Astrocyte of the hippocampus (primary cell): ENCODE data around the gene SSH3.

Experiments
- DNase-seq: peaks from one replicate; pipeline ENCODE4 v3.0.0; 2011; ENCODE audit warnings: low read depth, low spot score

SSH3 gene

DNA sequence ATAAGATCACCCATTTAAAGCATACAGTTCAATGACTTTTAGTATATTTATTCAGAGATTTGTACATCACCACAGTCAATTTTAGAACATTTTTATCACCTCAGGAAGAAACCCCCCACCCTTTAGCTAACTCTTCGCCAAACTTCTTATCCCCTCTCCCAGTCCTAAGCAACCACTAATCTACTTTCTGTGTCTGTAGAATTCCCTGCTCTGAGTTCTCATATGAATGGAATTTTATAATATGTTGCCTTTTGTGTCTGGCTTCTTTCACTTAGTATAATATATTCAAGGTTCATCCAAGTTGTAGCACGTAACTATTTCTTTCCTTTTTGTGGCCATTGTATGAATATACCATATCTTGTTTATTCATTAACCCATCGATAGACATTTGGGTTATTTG is 10.7 kb upstream of the SSH3 start:
- DNase-seq: peak; percentile 36

DNA sequence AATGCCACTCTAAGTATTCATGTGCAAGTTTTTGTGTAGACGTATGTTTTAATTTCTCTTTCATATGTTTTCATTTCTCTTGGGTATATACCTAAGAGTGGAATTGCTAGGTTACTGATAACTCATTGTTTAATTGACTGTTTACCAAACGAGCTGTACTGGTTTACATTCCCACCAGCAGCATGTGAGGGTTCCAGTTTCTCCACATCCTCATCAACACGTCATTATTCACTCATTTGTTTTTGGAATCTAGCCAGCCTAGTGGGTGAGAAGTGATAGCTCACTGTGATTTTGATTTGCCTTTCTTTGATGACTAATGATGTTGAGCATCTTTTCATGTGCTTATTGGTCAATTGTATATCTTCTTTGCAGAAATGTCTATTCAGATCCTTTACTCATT is 10.2 kb upstream of the SSH3 start:
- DNase-seq: peak; percentile 57

DNA sequence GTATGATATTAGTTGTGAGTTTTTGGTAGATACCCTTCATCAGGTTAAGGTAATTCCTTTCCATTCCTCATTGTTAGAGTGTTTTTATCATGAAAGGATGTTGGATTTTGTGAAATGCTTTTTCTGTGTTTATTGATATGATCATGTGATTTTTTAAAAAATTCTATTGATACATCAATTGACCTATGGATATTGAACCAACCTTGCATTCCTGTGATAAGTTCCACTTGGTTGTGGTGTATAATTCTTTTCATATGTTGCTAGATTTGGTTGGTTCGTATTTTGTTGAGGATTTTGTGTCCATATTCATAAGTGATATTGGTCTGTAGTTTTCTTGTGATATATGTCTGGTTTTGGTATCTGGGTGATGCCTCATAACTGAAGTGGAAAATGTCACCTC is 7.5 kb upstream of the SSH3 start:
- no peak for DNase-seq

DNA sequence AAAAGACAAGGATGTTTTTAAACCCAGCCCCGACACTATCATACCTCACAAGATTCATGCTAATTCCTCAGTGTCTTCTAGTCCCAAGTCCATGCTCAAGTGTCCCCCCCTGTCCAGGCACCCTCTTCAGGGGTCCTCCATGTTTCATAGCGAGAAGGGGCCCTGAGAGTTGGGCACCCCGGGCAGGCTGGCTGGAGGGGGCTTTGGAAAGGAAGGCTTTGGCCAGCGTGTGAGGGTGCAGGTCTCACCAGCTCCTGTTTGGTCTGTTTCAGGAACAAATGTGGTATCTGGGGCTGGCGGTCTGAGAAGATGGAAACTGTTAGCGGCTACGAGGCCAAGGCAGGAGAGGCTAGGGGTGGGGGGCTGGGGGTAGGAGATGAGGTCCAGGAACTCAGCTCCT is 4.5 kb upstream of the SSH3 start:
- DNase-seq: no peak

DNA sequence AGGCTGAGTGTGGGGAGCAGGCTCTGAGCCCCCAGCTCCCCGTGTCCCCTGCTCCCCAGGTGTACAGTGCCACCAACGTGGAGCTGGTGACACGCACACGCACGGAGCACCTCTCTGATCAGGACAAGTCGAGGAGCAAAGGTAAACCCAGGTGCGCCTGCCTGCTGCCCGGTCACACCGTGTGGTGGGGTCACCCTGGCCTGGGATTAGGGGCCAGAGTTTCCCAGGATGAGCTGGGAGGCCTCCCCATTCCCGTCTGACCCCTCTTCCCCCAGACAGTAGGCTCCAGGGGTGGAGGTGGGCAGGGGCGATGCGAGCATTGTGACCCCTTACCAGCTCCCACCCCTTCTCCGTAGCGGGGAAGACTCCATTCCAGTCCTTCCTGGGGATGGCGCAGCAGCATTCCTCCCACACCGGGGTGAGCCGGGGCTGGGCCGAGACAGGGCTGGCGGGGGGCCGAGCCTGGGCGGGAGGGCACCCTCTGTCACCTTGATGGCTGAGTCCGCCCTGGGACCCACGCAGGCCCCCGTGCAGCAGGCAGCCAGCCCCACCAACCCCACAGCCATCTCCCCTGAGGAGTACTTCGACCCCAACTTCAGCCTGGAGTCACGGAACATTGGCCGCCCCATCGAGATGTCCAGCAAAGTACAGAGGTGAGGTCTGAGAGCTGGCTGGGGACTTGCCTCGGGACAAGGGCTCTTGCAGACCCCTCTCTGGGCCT is 3.7 kb upstream of the SSH3 start:
- DNase-seq: no peak

DNA sequence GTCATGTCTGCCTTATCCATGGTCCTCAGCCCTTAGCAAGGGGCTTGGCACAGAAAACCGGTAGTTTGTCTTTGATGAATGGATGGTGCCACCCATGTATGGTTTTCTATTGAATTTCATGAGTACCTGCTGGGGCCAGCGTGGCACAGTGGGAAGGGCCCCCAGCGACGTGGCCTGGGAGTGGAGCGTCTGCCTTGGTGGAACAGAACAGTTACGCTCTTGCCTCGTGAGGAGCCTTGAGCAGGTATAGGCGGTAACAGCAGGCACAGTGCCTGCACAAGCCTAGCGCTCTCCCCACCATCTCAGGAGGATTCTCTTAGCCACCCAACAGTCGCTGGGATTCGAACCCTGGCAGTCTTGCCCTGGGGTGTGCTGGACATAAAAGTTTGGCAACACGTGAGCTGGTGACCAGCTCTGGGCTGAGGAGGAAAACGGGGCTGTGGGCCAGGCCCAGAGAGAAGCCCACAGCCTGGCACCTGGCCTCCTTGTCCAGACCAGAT is 3.0 kb upstream of the SSH3 start:
- DNase-seq: no peak

DNA sequence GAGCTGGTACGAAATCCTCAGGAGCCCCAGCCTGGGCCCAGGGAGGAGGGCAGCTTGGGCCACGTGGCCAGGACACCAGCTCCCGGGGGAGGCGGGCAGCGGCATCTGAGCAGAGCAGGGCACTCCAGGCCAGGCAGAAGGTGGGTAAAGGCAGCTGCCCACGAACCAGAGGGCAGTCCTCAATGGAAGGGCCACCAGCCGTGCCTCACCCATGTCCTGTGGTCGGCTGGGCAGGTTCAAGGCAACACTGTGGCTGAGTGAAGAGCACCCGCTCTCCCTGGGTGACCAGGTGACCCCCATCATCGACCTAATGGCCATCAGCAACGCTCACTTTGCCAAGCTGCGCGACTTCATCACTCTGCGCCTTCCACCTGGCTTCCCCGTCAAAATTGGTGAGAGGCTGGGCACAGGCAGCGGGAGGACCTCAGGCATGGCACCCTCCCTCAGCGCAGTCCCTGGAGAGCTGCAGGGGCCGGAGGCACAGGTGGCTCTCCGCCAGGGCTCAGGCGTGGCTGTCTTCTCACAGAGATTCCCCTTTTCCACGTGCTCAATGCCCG is 2.5 kb upstream of the SSH3 start:
- DNase-seq: no peak

DNA sequence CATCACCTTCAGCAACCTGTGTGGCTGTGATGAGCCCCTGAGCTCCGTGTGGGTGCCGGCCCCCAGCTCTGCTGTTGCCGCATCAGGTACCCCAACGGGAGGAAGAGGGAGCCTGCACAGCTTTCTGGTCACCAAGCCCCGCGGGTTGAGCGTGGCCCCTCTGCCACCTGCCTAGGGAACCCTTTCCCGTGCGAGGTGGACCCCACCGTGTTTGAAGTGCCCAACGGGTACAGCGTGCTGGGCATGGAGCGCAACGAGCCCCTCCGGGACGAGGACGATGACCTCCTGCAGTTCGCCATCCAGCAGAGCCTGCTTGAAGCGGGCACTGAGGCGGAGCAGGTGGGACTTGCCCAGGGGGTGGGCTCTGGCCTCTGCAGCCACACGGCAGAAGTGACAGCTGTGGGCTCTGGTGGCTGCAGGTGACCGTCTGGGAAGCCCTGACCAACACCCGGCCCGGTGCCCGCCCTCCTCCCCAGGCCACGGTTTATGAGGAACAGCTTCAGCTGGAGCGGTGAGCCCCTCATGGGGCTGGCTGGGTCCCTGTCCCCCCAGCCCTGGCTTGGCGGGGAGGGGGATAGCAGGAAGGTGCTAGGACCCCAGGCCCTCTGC is 1.9 kb upstream of the SSH3 start:
- no peak for DNase-seq

DNA sequence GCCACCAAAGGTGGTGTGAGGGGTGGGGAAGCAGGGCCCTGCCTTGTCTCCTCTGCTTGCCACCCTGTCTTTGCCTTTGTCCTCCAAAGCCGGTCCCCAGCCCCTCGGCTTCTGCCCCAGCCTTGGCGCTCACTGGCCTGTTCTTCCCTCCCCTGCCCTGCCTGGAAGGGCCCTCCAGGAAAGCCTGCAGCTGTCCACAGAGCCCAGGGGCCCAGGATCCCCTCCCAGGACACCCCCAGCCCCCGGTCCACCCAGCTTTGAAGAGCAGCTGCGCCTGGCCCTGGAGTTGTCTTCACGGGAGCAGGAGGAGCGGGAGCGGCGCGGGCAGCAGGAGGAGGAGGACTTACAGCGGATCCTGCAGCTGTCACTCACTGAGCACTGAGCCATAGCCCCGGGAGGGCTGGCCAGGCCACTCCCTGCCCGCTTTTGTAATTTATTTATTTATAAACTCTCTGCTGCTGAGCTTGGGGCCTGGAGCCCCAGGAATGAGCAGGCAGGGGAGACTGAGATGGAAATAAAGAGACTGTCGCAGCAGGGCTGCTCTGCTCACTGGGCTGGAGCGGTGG is 1.3 kb upstream of the SSH3 start:
- peak; percentile 58 for DNase-seq

DNA sequence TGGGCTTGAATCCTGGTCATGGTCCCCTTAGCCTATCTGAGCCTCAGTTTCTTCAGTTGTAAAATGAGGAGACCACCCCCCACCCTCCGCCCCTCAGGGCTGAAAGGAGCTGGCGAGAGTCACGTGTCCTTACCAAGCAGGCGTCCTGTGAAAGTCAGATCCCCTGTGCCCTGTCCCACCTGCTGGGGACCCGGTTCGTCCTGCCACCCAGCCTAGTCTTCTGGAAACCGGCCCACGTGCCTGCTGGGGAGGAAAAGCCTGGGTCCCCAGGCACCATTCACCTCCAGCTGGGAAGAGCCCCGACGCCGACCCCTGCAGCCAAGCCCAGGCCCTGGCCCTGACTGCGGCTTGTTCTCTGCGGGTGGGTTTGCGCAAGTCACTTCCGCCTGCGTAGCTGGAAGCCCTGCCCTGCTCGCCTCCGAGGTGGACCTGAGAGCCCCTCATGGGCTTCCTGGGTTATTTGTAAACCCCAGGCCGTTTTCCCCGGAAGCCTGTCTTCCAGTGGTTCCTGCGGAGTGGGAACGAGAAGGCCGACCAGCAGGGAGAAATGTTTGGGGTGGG is 679 bp upstream of the SSH3 start:
- peak; percentile 31 for DNase-seq

DNA sequence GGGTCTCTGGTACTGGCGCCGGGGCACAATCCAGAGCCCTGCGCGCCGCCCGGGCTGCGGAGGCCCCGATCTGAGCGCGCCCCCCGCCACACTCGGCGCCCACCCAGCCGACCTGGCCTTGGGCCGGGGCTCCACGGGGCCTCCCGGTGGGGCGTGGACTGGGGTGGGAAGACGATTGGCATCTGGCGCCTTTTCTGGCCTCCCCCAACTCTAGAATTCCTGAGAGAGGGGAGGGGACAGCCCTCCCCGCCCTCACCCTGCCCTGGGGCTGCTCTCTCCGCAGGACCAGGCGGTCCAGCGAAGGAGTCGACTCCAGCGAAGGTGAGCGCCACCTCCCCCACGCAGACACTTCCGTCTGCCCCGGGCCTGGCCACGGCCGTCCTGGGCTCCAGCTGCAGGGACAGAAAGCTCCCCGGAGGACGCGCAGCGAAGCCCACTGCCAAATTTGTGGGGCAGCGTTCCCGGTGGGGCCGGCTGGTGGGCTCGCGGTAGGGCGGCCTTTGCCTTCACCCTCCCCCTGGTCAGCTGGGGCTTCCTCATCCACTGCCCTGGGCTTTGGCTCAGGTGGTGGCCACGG is 593 bp downstream of the SSH3 start:
- peak; percentile 55 for DNase-seq

DNA sequence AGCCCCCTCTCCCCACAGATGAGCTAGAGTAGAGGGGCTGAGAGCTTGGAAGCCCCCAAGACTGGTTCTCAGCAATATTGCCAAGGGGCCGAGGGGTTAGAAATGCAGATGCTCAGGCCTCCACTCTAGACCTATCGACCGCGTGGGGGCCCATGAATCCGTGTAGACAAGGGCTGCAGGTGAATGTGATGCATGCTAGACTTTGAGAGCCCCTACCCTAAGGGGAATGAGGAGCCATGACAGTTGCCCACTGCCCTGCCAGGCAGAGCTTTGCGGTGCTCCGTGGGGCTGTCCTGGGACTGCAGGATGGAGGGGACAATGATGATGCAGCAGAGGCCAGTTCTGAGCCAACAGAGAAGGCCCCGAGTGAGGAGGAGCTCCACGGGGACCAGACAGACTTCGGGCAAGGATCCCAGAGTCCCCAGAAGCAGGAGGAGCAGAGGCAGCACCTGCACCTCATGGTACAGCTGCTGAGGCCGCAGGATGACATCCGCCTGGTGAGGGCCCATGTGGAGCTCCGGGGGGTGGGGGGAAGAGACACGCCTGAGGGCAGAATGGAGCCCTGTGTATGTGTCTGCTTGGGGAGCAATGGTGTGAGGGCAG is 1.3 kb downstream of the SSH3 start:
- no peak for DNase-seq

DNA sequence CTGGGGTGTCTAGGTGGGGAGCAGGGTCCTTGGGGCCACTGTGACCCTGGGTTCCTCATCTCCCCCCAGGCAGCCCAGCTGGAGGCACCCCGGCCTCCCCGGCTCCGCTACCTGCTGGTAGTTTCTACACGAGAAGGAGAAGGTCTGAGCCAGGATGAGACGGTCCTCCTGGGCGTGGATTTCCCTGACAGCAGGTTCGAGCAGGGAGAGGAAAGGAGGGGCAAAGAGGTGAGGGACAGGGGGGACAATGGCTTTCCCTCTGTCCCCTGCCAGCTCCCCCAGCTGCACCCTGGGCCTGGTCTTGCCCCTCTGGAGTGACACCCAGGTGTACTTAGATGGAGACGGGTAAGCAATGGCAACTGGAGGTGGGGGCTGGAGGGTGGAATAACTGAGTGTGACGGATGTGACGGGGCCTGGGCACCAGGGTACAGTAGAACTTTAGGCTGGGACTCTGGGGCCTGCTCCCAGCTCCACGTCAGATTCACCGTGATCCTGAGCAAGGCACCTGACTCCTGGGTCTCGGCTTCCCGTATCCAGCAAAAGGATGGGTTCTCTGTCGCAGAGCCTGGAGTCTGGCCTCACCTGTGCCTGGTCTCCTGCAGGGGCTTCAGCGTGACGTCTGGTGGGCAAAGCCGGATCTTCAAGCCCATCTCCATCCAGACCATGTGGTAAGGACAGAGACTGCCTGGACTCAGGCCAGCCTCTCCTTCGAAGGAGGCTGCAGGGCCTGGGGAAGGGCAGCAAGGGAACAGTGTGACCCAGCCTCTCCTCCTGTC is 3.6 kb downstream of the SSH3 start:
- no peak for DNase-seq

DNA sequence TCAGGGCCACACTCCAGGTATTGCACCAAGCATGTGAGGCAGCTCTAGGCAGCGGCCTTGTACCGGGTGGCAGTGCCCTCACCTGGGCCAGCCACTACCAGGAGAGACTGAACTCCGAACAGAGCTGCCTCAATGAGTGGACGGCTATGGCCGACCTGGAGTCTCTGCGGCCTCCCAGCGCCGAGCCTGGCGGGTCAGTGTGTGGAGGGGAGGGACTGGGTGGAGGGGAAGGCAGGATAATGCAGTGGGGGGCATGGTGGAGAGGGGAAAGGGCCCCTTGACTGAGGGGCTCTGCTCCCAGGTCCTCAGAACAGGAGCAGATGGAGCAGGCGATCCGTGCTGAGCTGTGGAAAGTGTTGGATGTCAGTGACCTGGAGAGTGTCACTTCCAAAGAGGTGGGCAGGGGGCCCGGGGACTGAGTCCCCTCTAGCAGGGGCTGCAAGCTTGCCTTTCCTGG is 4.2 kb downstream of the SSH3 start:
- DNase-seq: no peak

DNA sequence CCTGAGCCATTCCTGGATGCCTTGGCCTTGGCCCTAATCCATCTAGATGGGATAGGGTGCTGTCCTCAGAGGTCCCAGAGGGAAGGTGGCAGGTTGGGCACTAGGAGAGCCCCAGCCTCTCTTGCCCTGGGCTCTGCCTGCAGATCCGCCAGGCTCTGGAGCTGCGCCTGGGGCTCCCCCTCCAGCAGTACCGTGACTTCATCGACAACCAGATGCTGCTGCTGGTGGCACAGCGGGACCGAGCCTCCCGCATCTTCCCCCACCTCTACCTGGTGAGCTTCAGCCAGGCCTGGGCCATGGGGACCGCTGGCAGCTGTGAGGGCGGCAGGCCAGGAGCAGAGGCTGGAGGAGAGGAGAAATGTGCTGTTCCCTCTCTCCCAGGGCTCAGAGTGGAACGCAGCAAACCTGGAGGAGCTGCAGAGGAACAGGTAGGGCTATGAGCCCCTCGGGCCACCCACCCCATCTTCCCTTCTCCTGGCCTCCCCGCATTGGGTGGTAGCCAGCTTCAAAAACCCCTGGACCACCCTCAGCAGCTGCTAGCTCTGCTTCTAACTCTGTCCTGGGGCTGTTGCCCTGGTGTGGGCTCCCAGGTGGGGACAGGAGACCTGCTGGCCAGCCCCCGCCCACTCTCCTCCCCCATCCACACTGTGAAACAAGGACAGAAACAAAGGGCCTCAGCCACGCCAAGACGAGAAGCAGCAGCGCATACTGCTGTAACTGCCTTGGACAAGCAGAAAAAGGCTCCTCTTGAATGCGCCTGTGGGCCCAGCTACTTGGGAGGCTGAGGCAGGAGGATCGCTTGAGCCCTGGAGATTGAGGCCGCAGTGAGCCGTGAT is 4.9 kb downstream of the SSH3 start:
- DNase-seq: no peak

DNA sequence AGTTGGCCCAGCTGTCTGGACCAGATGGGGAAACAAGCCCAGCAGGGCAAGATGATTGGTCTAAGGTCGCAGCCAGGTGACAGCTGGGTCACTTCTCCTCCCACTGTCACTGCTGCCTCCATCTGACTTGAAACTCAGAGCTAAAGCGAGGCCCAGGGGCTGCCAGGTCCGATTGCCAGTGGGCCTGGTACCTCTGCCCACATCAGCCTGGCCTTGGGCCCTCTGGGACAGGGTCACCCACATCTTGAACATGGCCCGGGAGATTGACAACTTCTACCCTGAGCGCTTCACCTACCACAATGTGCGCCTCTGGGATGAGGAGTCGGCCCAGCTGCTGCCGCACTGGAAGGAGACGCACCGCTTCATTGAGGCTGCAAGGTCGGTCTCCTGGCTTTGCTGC is 5.8 kb downstream of the SSH3 start:
- no peak for DNase-seq

DNA sequence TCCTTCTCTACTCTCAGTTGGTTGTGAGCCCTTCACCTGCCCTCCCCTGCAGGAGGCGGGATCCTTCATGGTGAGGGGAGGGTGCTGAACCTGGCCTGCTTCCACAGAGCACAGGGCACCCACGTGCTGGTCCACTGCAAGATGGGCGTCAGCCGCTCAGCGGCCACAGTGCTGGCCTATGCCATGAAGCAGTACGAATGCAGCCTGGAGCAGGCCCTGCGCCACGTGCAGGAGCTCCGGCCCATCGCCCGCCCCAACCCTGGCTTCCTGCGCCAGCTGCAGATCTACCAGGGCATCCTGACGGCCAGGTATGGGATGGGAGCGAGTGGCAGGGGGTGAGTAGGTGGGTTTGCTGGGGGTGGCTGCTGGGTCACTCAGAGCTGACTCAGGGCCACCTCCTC is 6.3 kb downstream of the SSH3 start:
- no peak for DNase-seq

DNA sequence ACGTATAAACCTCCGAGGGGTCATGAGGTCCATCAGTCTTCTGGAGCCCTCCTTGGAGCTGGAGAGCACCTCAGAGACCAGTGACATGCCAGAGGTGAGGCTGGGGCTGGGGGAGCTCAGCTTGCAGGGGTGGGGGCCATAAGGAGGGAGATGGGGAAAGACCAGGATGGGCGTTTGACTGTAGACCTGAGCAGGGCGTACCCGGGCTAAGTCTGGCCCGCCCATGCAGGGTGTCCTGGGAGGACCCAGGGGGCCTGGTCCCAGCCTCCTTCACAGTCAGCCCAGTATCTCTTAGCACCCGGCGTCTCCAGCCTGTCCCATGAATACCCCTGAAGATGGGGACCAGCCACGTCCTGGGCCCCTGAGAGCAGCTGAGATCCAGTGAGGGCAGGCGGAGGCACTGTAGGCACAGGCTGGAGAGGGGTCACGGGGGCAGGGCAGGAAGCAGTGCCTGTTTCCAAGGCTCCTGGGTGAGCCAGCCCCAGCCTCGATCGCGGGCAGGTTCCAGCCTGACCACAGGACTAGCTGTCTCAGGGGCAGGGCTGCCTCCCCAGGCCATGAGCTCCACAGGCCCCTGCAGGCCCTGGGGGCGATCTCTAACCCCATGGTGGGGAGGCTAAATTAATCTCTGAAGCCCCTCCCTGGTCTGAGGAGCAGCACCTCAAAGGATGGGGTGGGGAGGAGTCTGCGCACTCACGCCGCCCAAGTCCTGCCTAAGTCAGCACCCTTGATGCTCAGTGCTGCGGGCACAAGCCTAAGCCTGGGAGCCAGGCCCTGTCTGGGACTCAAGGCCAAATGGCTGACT is 7.1 kb downstream of the SSH3 start:
- no peak for DNase-seq

DNA sequence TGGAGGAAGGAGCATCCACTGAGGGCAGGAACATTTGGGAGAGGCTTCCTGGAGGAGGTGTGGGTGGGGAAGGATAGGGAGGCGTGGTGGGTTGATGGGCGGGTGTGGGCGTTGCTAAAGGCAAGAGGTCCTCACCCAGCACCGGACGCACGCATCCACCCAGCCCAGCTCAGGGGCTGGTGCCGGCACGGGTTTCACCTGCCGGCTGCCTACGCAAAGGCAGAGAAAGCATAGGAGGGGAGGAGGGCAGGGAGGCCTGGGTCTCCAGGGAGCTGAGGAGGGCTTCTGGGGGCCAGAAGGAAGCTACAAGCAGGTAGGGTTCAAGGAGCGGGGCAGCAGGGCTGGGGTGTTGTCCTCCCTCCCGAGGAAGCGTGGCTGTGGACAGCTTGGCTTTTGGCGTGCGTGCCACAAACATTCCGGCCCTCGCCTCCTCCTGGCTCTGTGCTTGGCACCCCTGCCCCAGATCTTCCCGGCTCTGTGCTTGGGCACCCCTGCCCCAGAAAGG is 7.8 kb downstream of the SSH3 start:
- no peak for DNase-seq
